ENCODE measurements around the gene LYST.

LYST gene

GRCh38 chr1:235646463-235646862, 220.2 kb downstream of the LYST start:
- ChIA-PET POLR2A (ENCODE audit: low non-redundant PET) (no interaction called here), CTCF (interaction anchor here (0.7 kb wide), 1 partner anchor 325 kb away, joined by 4 read pairs; no protein-coding TSS in a partner anchor)
- TF ChIP-seq CTCF (conservative IDR thresholded peaks at IDR 0.05; ENCODE audit: low read depth), result no peak
- no peak overlapping the region for H3K27ac ChIP-seq
- no peak for DNase-seq (ENCODE audit: low spot score)

- no peak for TF ChIP-seq CTCF (conservative IDR thresholded peaks at IDR 0.05; ENCODE audit: low read depth)
- ChIA-PET POLR2A (ENCODE audit: low non-redundant PET) (no interaction called here), CTCF (no interaction called here)
- no peak overlapping the region for H3K27ac ChIP-seq
- no peak for DNase-seq (ENCODE audit: low spot score)
Measured at GRCh38 chr1:235644693-235645305, 221.9 kb downstream of the LYST start.

- DNase-seq (ENCODE audit: low spot score), result no peak
- TF ChIP-seq CTCF (conservative IDR thresholded peaks at IDR 0.05; ENCODE audit: low read depth), result no peak
- POLR2A ChIA-PET (ENCODE audit: low non-redundant PET), result no interaction called here
Measured at GRCh38 chr1:235643837-235644692, 222.6 kb downstream of the LYST start.

GRCh38 chr1:235642943-235643371, 223.7 kb downstream of the LYST start:
- ChIA-PET POLR2A (ENCODE audit: low non-redundant PET) (no interaction called here), CTCF (interaction anchor here (0.7 kb wide), 1 partner anchor 515 kb away, joined by 3 read pairs; the partner anchor contains the start of gene TOMM20)
- H3K27ac ChIP-seq, result no peak overlapping the region; the same call in 1 of the 2 replicates
- no peak for TF ChIP-seq CTCF (conservative IDR thresholded peaks at IDR 0.05; ENCODE audit: low read depth)
- DNase-seq (ENCODE audit: low spot score), result no peak

More at GRCh38 chr1:235643837-235644692, 222.6 kb downstream of the LYST start:
- CTCF ChIA-PET, result no interaction called here
- H3K27ac ChIP-seq, result no peak overlapping the region

GRCh38 chr1:235642011-235642942, 224.4 kb downstream of the LYST start:
- ChIA-PET POLR2A (ENCODE audit: low non-redundant PET) (no interaction called here), CTCF (interaction anchor here (0.6 to 0.7 kb wide), 2 partner anchors 514 to 1332 kb away, joined by 3 read pairs; partner anchors contain the start of gene TOMM20)
- peak overlapping the region; percentile 16 for H3K27ac ChIP-seq
- no peak for TF ChIP-seq CTCF (conservative IDR thresholded peaks at IDR 0.05; ENCODE audit: low read depth)
- peak; percentile 63 for DNase-seq (ENCODE audit: low spot score)

GRCh38 chr1:235640580-235640979, 226.1 kb downstream of the LYST start:
- ChIA-PET POLR2A (ENCODE audit: low non-redundant PET) (no interaction called here), CTCF (no interaction called here)
- no peak for TF ChIP-seq CTCF (conservative IDR thresholded peaks at IDR 0.05; ENCODE audit: low read depth)
- no peak for DNase-seq (ENCODE audit: low spot score)
- no peak overlapping the region for H3K27ac ChIP-seq
